ENCODE results near the gene ACOT11.

The ACOT11 gene

DNA sequence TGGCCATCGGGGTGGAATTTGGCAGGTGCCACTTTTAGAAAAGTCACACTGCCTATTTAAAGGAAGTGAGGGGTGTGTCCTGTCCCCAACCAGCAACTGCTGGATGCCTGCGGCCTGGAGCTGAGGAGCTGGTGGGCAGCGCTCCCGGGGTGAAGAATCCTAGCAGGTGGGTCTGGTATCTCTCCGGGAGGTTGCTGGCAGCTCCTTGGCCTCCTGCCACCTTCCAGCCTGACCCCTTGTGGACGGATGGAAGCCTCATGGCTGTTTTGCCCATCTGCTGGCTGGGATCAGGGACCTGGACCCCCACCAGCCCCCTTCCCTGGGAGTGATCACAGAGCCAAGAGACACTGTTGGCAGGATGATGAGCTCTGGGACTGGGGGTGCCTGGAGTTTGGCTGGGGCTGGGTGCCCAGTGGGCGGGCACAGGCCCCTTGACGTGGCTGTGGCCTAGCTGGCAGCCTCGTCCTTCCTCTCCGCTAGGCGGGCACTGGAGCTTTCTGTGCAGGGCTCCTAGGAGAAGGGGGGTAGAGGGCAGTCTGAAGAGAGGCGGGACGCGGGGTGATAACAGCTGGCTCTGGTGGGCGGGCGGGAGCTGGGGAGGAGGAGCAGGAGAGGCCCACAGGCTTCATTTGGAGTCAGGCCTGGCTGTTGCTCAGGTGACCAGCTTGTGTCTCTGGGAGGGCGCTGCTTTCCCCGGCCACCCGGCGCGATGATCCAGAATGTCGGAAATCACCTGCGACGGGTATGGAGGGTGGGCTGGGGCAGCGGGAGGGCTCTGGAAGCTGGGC is at the start of gene ACOT11:
ACOT11 (plus strand) TSS at position 628 of the 788 bp plus-strand sequence; CDS start at position 710, 82 bp downstream.
- CTCF ChIA-PET, result interaction anchor here (1.0 to 1.2 kb wide), 4 partner anchors 8 to 286 kb away, joined by 3 to 5 read pairs (median 4); no protein-coding TSS in a partner anchor
- DNase-seq (ENCODE audit: extremely low spot score), result no peak
- TF ChIP-seq, protein P1, sequence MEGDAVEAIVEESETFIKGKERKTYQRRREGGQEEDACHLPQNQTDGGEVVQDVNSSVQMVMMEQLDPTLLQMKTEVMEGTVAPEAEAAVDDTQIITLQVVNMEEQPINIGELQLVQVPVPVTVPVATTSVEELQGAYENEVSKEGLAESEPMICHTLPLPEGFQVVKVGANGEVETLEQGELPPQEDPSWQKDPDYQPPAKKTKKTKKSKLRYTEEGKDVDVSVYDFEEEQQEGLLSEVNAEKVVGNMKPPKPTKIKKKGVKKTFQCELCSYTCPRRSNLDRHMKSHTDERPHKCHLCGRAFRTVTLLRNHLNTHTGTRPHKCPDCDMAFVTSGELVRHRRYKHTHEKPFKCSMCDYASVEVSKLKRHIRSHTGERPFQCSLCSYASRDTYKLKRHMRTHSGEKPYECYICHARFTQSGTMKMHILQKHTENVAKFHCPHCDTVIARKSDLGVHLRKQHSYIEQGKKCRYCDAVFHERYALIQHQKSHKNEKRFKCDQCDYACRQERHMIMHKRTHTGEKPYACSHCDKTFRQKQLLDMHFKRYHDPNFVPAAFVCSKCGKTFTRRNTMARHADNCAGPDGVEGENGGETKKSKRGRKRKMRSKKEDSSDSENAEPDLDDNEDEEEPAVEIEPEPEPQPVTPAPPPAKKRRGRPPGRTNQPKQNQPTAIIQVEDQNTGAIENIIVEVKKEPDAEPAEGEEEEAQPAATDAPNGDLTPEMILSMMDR (IDR thresholded peaks at IDR 0.05; ENCODE audit: control extremely low read depth, extremely low read depth, low read depth, missing control alignments), result no peak
- POLR2A ChIA-PET, result no interaction called here

DNA sequence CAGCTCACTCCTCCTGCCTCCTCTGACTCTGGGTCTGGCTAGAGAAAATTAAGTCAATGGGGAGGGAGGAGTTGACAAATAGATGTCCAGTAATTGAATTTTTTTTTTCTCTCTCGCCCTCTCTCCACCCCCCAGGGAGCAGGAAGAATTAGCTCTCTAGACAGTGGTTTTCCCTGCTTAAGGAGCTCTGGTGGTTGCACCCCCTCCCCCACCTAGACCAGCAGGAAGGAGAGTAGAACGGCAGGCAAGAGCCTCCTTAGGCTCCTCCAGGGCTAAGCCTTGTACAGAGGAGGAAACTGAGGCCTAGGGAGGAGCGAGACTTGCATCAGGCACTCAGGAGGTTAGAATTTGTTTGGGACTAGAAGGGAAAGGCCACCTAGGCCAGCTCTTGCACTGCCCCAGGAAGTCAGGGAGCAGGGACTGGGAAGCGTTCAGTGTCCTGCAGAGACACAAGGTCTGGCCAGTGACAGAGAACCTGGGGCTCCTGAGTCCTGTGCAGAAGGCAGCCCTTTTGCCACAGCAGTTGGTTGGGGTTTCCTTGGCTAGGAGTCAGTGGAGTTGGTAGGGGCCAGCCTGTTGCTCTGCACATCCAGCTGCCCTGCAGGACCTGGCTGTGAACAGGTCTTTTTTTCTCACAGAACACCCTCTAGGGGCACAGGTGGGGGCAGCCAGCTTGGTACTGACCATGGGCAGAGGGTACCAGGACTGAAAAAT is 49.5 kb upstream of the ACOT11 start:
- DNase-seq (ENCODE audit: extremely low spot score), result no peak
- TF ChIP-seq, protein P1 (IDR thresholded peaks at IDR 0.05; ENCODE audit: control extremely low read depth, extremely low read depth, low read depth, missing control alignments), result no peak
- ChIA-PET POLR2A (no interaction called here), CTCF (interaction anchor here (1.1 kb wide), 1 partner anchor 9 kb away, joined by 4 read pairs; no protein-coding TSS in a partner anchor)

DNA sequence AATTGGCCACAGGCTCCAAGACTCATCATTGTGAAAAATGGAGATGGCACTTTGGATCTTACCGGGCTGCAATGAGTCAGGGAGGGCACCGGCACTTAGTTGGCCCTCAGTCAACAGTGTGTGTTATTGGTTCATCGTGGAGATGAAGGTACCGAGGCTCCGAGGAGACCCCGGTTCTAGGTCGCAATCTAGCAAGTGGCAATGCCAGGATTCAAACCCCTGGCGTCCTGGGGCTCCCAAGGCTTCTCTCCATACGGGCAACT is 49.0 kb upstream of the ACOT11 start:
- ChIA-PET CTCF (interaction anchor here (1.1 to 1.5 kb wide), 2 partner anchors 9 to 311 kb away, joined by 5 to 6 read pairs; no protein-coding TSS in a partner anchor), POLR2A (no interaction called here)
- TF ChIP-seq, protein P1 (IDR thresholded peaks at IDR 0.05; ENCODE audit: control extremely low read depth, extremely low read depth, low read depth, missing control alignments), result no peak
- no peak for DNase-seq (ENCODE audit: extremely low spot score)

DNA sequence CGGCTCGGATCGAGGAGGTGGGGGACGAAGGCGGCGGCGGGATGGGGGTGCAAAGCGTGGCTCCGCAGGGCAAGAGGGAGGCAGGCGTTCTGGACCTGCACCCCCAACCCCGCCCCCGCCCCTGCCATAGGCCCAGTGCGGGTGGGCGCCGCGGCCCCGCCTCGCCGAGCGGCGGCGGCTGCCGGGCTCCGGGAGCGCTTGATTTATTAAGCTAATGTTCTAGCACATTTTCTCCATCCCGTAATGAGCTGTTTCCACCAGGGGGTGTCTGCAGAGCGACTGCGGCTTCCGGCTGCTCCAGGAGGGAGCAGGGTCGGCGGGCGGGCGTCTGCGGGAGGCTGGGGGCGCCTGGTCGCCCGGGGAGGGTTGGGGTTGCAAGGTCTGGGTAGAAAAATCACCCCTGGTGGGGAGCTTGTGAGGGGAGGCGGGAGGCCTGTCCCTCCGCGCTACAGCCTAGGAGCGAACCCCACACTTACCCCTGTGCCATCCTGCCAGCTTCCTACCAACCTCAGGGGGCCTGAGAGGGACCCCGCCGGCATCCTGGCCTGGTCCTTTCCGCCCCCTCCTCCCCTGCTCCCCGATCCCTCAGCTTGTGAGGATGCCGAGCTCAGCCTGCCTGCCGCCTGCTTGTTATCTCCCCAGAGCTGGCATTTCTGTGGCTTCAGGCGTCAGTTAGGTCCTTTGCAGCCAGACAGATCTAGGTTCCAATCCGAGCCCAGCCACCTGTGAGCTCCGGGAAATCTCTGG is 48.5 kb upstream of the ACOT11 start:
- ChIA-PET POLR2A (no interaction called here), CTCF (interaction anchor here (0.8 to 1.5 kb wide), 4 partner anchors 10 to 428 kb away, joined by 3 to 6 read pairs (median 4); no protein-coding TSS in a partner anchor)
- DNase-seq (ENCODE audit: extremely low spot score), result no peak
- TF ChIP-seq, protein P1 (IDR thresholded peaks at IDR 0.05; ENCODE audit: control extremely low read depth, extremely low read depth, low read depth, missing control alignments), result peak; percentile 20

DNA sequence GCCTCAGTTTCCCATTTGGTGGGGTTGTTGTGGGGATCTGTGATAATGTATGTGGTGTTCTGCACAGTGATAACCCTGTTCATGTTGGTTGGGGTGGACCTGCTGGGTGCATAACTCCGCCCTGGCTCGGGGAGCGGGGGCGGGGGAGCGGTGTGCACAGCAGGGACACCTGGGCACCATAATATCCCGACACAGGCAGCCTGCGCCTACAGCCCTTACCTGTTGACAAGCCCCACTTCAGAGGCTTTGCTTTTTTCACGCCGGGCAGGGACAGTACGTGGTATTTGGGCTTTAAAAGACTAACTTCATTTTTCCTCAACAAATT is 48.0 kb upstream of the ACOT11 start:
- POLR2A ChIA-PET, result no interaction called here
- no peak for DNase-seq (ENCODE audit: extremely low spot score)
- TF ChIP-seq, protein P1 (IDR thresholded peaks at IDR 0.05; ENCODE audit: control extremely low read depth, extremely low read depth, low read depth, missing control alignments), result no peak
- CTCF ChIA-PET, result interaction anchor here (0.8 to 1.5 kb wide), 4 partner anchors 10 to 429 kb away, joined by 3 to 6 read pairs (median 4); no protein-coding TSS in a partner anchor

DNA sequence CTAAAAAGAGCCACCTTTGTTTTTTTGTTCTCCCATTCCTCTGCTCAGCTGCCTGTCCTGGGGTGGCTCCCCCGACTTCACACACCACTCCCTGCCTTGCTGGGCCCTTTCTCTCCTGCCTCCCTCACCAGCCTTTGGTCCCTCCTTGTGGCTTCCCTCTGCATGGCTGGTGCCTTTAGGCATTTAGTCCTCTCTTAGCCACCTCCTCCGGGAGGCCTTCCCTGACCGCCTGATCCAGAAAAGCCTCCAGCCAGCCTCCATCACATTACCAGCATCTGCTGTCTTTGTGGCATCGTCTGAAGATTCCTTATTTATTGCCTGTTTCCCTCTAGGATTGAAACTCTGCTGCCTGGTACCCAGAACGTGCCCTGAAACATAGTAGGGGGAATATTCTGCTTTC is 46.2 kb upstream of the ACOT11 start:
- TF ChIP-seq, protein P1 (IDR thresholded peaks at IDR 0.05; ENCODE audit: control extremely low read depth, extremely low read depth, low read depth, missing control alignments), result no peak
- ChIA-PET CTCF (no interaction called here), POLR2A (no interaction called here)
- no peak for DNase-seq (ENCODE audit: extremely low spot score)
